ENCODE data around the gene NAV2. TPM values are rescaled to one million over a fixed set of nuclear protein-coding genes. Genes with fewer than 3 reads are reported as not detected.

The NAV2 gene
- polyA plus RNA-seq, 1 donor: 8.1 TPM

GRCh38 chr11:20013346-20014066 is 300.9 kb downstream of the NAV2 start:
- 33% methylated on average over 3 of the region's 7 CpGs for WGBS (ENCODE audit: insufficient coverage, low lambda C conversion rate)
- Histone ChIP-seq H3K27me3 (ENCODE audit: control insufficient read depth, insufficient read depth, low read length) (no peaks in the 10 kb centered on the region), H3K4me1 (ENCODE audit: control insufficient read depth, insufficient read depth, low read length) (peaks cover 32% of the 10 kb centered on the region), H3K27ac (ENCODE audit: low read length) (peak overlapping the region; percentile 60), H3K36me3 (ENCODE audit: control insufficient read depth, insufficient read depth, low read length) (no peaks in the 10 kb centered on the region), H3K9me3 (ENCODE audit: control insufficient read depth, low read depth, low read length) (no peaks in the 10 kb centered on the region), H3K4me3 (ENCODE audit: low read length) (no peak overlapping the region)
- DNase-seq: peak; percentile 62 to 87

DNA sequence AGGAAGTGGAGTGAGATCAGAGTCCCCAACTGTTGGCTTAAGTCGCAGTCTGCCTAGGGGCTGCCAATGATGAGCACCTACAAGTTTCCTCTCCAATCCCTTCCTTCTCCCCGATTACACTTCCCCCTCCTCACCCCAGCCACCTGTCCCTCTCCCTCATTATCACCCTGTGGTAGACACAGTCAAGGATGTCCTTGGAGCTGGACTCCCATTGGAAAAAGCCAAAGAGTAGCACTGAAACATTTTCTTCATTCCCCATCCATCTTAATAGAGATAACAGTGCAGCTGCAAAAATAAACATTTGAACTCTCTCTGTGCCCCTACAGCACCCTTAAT is 301.4 kb downstream of the NAV2 start:
- Histone ChIP-seq H3K27ac (ENCODE audit: low read length) (peak overlapping the region; percentile 60), H3K27me3 (ENCODE audit: control insufficient read depth, insufficient read depth, low read length) (no peaks in the 10 kb centered on the region), H3K4me1 (ENCODE audit: control insufficient read depth, insufficient read depth, low read length) (peaks cover 32% of the 10 kb centered on the region), H3K36me3 (ENCODE audit: control insufficient read depth, insufficient read depth, low read length) (no peaks in the 10 kb centered on the region), H3K9me3 (ENCODE audit: control insufficient read depth, low read depth, low read length) (no peaks in the 10 kb centered on the region), H3K4me3 (ENCODE audit: low read length) (no peak overlapping the region)
- no peak for DNase-seq
- WGBS (ENCODE audit: insufficient coverage, low lambda C conversion rate): no CpG with 5 or more reads among the region's 2 CpGs

DNA sequence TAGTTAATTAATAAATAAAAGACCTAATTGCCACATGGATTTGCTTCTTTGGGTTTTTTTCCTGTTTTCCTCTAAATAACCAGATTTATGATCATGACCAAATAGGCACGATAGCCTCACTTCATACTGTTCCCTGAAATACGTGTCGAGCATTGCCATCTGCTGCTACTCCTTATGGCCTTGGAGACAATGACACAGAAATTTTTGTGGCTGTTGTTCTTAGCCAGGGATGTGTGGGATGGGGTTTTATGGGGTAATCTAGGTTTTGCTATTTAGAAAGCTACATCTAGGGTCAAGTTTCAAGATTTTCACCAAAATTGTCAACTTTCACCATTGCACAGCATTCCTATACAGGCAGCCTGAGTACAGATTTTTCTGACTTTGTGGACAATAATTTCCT is 302.5 kb downstream of the NAV2 start:
- Histone ChIP-seq H3K27me3 (ENCODE audit: control insufficient read depth, insufficient read depth, low read length) (no peaks in the 10 kb centered on the region), H3K4me1 (ENCODE audit: control insufficient read depth, insufficient read depth, low read length) (peaks cover 39% of the 10 kb centered on the region), H3K27ac (ENCODE audit: low read length) (no peak overlapping the region), H3K9me3 (ENCODE audit: control insufficient read depth, low read depth, low read length) (no peaks in the 10 kb centered on the region), H3K4me3 (ENCODE audit: low read length) (no peak overlapping the region), H3K36me3 (ENCODE audit: control insufficient read depth, insufficient read depth, low read length) (no peaks in the 10 kb centered on the region)
- WGBS (ENCODE audit: insufficient coverage, low lambda C conversion rate): no CpG with 5 or more reads among the region's 3 CpGs
- DNase-seq: no peak

- Histone ChIP-seq H3K9me3 (ENCODE audit: control insufficient read depth, low read depth, low read length) (no peaks in the 10 kb centered on the region), H3K27ac (ENCODE audit: low read length) (no peak overlapping the region), H3K36me3 (ENCODE audit: control insufficient read depth, insufficient read depth, low read length) (no peaks in the 10 kb centered on the region), H3K4me3 (ENCODE audit: low read length) (no peak overlapping the region), H3K4me1 (ENCODE audit: control insufficient read depth, insufficient read depth, low read length) (peaks cover 37% of the 10 kb centered on the region), H3K27me3 (ENCODE audit: control insufficient read depth, insufficient read depth, low read length) (no peaks in the 10 kb centered on the region)
- no peak for DNase-seq
- 98% methylated on average over 5 of the region's 14 CpGs for WGBS (ENCODE audit: insufficient coverage, low lambda C conversion rate)
Observed at GRCh38 chr11:20015529-20016427, 303.1 kb downstream of the NAV2 start.

- Histone ChIP-seq H3K4me3 (ENCODE audit: low read length) (no peak overlapping the region), H3K9me3 (ENCODE audit: control insufficient read depth, low read depth, low read length) (no peaks in the 10 kb centered on the region), H3K36me3 (ENCODE audit: control insufficient read depth, insufficient read depth, low read length) (no peaks in the 10 kb centered on the region), H3K27ac (ENCODE audit: low read length) (no peak overlapping the region), H3K4me1 (ENCODE audit: control insufficient read depth, insufficient read depth, low read length) (peaks cover 36% of the 10 kb centered on the region), H3K27me3 (ENCODE audit: control insufficient read depth, insufficient read depth, low read length) (no peaks in the 10 kb centered on the region)
- no CpG with 5 or more reads among the region's 3 CpGs for WGBS (ENCODE audit: insufficient coverage, low lambda C conversion rate)
- no peak for DNase-seq
Observed at GRCh38 chr11:20016526-20016925, 303.9 kb downstream of the NAV2 start.

DNA sequence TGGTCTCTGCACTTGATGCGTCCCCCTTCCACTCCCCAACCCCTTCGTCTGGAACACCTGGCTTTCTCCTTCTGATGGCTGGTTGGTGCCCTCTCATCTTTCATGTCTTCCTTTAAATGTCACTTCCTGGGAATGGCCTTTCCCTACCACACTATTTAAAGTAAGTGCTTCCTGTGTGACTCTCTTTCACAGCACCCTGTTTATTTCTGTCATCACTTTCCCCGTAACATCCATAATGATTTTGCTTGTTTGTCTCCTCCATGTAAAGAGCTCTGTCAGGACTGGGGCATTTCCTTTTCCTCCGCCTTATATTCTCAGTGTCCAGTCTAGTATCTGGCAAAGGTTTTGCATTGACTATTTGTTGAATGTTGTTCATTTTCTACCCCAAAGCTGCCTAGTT is 304.7 kb downstream of the NAV2 start:
- Histone ChIP-seq H3K27me3 (ENCODE audit: control insufficient read depth, insufficient read depth, low read length) (no peaks in the 10 kb centered on the region), H3K4me3 (ENCODE audit: low read length) (no peak overlapping the region), H3K4me1 (ENCODE audit: control insufficient read depth, insufficient read depth, low read length) (peaks cover 36% of the 10 kb centered on the region), H3K9me3 (ENCODE audit: control insufficient read depth, low read depth, low read length) (no peaks in the 10 kb centered on the region), H3K36me3 (ENCODE audit: control insufficient read depth, insufficient read depth, low read length) (no peaks in the 10 kb centered on the region), H3K27ac (ENCODE audit: low read length) (no peak overlapping the region)
- no peak for DNase-seq
- WGBS (ENCODE audit: insufficient coverage, low lambda C conversion rate): 86% methylated on average over 1 of the region's 4 CpGs

DNA sequence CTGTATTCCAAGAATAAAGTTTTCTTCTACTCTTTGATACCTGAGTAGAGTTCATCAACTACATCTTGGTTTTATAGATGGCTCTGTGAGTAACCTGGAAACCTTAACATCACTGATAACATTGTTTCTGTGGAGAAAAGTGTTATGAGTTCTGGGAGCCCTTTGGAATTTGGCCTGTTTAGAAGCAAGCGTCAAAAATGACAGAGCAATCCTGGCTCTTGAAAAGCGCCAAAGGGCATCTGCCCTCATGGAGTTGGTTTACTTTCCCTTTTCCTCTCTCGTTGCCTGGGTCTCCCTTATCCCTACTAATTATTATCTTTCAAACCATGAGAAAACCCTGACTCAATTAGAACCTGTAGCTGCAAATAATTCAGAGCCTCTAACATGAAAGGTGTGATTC is 307.6 kb downstream of the NAV2 start:
- WGBS (ENCODE audit: insufficient coverage, low lambda C conversion rate): no CpG with 5 or more reads among the region's 3 CpGs
- peaks cover 44% of the 10 kb centered on the region for H3K4me1 ChIP-seq (ENCODE audit: control insufficient read depth, insufficient read depth, low read length)
- peak; percentile 61 to 86 for DNase-seq

DNA sequence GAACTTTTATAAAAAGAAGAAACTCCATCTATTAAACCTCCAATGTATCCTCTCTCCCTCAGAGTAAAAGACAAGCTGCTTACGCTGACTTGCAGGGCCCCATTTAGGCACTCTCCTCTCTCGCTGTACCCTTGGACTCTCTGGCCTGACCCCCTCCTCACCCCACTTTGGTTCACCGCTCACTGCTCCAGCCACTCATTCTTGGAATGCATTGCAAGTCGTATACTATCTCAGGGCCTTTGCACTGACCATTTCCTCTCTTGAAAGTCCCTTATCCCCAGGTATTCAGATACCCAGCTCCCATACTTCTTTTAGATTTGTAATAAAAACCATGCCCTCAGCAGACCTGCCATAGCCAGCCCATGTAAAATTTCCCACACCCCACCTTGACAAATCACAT is 308.1 kb downstream of the NAV2 start:
- no peak for DNase-seq
- Histone ChIP-seq H3K36me3 (ENCODE audit: control insufficient read depth, insufficient read depth, low read length) (no peaks in the 10 kb centered on the region), H3K4me1 (ENCODE audit: control insufficient read depth, insufficient read depth, low read length) (peaks cover 44% of the 10 kb centered on the region), H3K9me3 (ENCODE audit: control insufficient read depth, low read depth, low read length) (no peaks in the 10 kb centered on the region), H3K4me3 (ENCODE audit: low read length) (no peak overlapping the region), H3K27me3 (ENCODE audit: control insufficient read depth, insufficient read depth, low read length) (no peaks in the 10 kb centered on the region), H3K27ac (ENCODE audit: low read length) (peak overlapping the region; percentile 5)
- WGBS (ENCODE audit: insufficient coverage, low lambda C conversion rate): no CpG with 5 or more reads among the region's 4 CpGs

More for the DNA sequence above, 307.6 kb downstream of the NAV2 start:
- no peaks in the 10 kb centered on the region for H3K27me3 ChIP-seq (ENCODE audit: control insufficient read depth, insufficient read depth, low read length)
- no peaks in the 10 kb centered on the region for H3K9me3 ChIP-seq (ENCODE audit: control insufficient read depth, low read depth, low read length)
- H3K36me3 ChIP-seq (ENCODE audit: control insufficient read depth, insufficient read depth, low read length): no peaks in the 10 kb centered on the region
- peak overlapping the region; percentile 5 for H3K27ac ChIP-seq (ENCODE audit: low read length)
- H3K4me3 ChIP-seq (ENCODE audit: low read length): no peak overlapping the region

DNA sequence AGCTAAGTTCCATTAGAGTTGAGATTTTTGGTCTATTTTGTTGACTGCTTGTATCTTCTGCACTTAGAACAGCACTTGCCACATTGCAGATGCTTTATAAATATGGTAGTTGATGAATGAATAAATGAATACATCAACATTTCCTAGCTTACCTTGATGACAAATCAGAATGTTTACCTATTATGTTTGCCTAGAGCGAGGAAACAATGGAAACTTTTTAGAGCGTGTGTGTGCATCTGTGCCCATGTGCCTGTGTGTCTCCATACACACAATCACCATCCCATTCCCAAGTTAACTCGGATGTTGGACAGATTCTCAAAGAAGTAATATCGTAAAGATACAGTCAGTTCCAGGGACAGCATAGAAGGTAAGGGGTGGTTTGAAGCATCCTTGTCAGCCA is 308.6 kb downstream of the NAV2 start:
- Histone ChIP-seq H3K36me3 (ENCODE audit: control insufficient read depth, insufficient read depth, low read length) (no peaks in the 10 kb centered on the region), H3K4me1 (ENCODE audit: control insufficient read depth, insufficient read depth, low read length) (peaks cover 44% of the 10 kb centered on the region), H3K27me3 (ENCODE audit: control insufficient read depth, insufficient read depth, low read length) (no peaks in the 10 kb centered on the region), H3K27ac (ENCODE audit: low read length) (no peak overlapping the region), H3K9me3 (ENCODE audit: control insufficient read depth, low read depth, low read length) (no peaks in the 10 kb centered on the region), H3K4me3 (ENCODE audit: low read length) (no peak overlapping the region)
- no peak for DNase-seq
- no CpG with 5 or more reads among the region's 4 CpGs for WGBS (ENCODE audit: insufficient coverage, low lambda C conversion rate)

DNA sequence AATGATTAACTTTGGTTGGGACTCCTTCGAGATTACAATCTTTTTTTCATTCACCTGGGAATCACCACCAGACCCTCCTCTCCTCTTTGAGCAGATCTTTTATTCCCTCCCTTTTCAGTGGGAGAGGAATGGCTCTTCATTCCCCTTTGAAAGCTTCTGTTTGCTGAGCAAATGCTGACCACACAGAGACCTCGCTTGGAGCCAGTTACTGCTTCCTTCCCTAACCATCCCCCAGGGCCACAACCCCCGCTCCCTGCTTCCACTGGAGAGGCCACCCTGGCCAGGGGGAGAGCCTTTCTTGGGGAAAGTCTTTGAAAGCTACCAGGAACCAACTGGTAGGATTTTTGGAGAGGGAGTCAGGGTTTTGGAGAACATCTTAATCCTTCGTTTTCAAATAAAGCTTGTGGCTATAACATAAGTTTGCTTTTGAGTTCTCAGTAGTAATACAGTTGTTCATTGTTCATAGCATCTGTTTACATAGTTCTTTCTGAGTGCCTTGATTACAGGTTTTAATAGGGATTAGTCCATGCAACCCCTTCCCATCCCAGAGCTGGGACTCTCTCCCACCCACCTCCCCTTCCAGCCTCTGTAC is 309.2 kb downstream of the NAV2 start:
- no peak for DNase-seq
- H3K4me1 ChIP-seq (ENCODE audit: control insufficient read depth, insufficient read depth, low read length): peaks cover 45% of the 10 kb centered on the region

More for the DNA sequence above, 309.2 kb downstream of the NAV2 start:
- no CpG with 5 or more reads among the region's 4 CpGs for WGBS (ENCODE audit: insufficient coverage, low lambda C conversion rate)
- Histone ChIP-seq H3K36me3 (ENCODE audit: control insufficient read depth, insufficient read depth, low read length) (no peaks in the 10 kb centered on the region), H3K27me3 (ENCODE audit: control insufficient read depth, insufficient read depth, low read length) (no peaks in the 10 kb centered on the region), H3K9me3 (ENCODE audit: control insufficient read depth, low read depth, low read length) (no peaks in the 10 kb centered on the region), H3K27ac (ENCODE audit: low read length) (no peak overlapping the region), H3K4me3 (ENCODE audit: low read length) (no peak overlapping the region)
